Ecto neural progenitor cell (in vitro differentiated cells): Measurements from ENCODE around the gene DISC1.
"Not testable (repeated sequence)": the region's sequence is repeated elsewhere in the genome, so short reads cannot be mapped to it uniquely, and the experiment has no call there.

ENCODE experiments used
- DNase-seq: peaks from one replicate; pipeline ENCODE4 v3.0.0-alpha.2; 2018; ENCODE audit warnings: low spot score

DISC1 gene

GRCh38 chr1:231728987-231729386, 102.4 kb downstream of the DISC1 start:
- DNase-seq = not testable (repeated sequence)

DNA sequence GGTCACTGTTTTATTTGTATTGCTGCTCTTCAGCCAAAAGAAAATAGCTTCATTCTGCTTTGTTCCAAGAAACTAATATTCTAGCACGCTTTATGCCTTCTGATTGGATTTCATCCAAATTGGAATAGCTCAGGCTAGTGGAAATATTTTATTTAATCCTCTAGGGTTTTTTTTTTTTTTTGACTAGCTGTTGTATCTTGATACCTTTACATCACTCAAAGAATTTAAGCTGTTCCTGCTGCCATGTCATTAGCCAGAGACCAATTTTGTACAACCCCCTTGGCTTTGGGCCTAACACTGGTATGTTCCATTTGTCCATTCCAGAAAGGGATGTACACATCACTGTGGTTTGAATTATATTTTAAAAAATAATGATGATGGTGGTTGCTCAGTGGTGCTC, 103.0 kb downstream of the DISC1 start:
- DNase-seq = no peak

DNA sequence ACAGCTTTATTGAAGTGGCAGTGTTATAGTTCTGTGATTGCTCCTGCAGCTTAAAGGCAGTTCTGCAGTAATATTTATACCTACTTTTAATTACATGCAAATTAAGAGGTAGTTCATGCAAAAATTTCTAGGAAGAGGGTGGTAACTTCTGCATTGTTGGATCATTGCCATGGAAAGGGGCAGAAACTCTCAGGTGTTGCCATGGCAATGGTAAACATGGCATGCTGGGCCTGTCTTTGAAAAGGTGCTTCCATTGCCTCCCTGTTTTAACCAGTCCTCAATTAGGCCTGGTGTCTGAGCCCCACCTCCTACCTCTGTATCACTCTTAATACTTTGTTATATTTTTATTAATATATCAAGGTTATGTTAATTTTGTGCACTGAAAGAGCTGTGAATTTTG, 104.7 kb downstream of the DISC1 start:
- DNase-seq = no peak

GRCh38 chr1:231733063-231733462, 106.5 kb downstream of the DISC1 start:
- DNase-seq = no peak

GRCh38 chr1:231733672-231734071, 107.1 kb downstream of the DISC1 start:
- DNase-seq = no peak

- DNase-seq = no peak
Observed at GRCh38 chr1:231734417-231734816, 107.8 kb downstream of the DISC1 start.

- DNase-seq = no peak
Observed at GRCh38 chr1:231735411-231735810, 108.8 kb downstream of the DISC1 start.

DNA sequence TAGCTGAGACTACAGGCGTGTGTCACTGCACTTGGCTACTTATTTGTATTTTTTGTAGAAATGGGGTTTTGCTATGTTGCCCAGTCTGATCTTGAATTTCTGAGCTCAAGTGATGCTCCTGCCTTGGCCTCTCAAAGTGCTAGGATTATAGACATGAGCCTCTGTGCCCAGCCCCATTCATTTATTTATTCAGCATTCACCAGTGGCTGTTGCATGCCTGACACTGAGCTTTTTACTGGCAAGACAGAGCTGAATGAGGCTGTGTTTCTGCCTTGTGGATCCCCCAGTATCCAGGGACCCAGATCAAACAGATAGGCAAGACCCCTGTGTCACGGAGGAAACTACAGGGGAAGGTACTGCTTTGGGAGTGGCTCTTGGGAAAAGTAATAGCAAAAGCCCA, 109.4 kb downstream of the DISC1 start:
- DNase-seq = no peak

GRCh38 chr1:231736464-231736863, 109.9 kb downstream of the DISC1 start:
- DNase-seq = no peak

DNA sequence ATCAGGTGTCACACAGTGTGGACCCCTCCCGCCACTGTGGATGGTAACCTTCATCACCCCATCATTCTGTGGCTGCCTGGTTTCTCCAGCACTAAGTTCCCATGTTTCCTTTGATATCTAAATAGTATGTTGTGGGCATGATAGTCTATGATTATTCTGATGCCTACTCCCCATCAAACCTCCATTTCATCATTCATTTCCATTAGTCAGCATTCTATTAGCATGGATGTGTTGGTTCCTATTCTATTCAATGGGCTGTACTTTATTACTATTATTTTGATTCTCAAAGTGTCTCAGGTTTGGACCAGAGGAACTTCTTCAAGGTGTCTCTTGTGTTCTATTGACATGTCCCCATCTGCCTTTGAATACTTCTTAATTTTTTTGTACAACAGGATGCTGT, 112.0 kb downstream of the DISC1 start:
- DNase-seq = no peak

GRCh38 chr1:231743966-231744365, 117.4 kb downstream of the DISC1 start:
- DNase-seq = no peak

DNA sequence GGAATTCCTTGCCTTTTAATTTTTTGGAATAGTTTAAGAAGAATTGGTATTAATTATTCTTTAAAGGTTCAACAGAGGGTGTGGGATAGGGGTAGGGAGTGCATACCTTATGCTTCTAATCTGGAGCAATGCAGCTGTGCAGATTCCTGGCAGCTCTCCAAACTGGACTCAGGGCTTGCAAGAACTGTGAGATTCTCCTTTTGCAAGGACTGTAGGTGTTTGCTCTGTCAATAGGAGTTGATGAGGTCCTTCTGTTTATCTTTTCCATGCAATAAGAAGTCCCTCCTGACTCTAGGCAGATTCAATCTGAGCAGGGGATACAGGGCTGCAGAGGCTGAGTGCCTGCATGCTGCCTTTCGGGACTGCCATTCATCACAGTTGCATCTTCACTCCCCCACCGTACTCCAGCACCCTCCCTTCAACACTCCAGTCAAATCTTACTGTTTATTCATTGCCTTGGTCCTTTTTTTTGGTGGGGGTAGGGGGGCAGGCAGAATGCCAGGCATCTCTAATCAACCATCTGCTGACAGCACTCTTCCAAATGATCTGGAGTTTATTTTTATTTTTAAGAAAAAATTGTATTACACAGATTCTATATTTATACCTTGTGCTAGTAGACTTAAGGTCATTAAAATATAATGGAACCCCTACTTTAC, 122.3 kb downstream of the DISC1 start:
- DNase-seq = no peak

DNA sequence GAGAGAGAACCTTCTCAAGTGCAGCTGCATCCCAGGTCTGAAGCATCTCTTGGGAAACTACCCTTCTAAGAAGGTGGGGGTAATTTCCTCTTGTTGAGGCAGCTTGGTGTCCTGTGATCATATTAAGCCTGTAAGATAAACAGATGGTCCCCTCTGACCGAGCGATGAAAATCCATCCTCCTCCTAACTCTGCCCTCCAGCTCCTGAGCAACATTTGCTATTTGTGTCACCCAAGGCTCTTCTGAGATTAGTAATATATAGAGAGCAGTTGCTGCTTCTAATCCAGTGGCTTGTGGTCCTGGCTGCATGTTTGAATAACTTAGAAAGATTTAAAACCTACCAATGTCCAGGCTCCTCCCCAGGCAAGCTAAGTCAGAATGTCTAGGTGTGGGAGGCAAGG, 123.7 kb downstream of the DISC1 start:
- DNase-seq = no peak

DNA sequence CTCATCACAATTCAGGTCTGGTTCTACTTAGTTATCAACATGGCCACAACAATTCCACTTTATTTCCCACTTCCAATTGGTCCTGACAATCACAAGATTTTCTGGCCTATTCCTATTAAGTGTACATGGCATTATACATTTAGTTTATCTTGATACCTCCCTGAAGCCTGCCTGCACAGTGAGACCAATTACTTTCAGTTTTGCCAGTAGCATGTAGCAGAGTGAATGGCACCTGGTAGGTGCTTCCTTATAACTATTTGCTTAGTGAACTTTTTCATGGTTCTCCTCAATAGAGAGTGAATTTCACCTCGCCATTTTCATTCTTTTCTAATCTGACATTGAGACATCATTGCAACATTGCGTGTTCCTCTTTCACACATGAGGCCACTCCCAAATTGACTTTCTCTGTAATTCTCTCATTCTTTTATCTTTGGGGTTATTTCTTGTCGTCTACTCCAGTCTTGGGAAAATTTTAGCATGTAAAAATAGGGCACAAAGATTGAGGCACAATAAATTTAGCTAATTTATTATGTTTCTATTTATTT, 124.3 kb downstream of the DISC1 start:
- no peak for DNase-seq

DNA sequence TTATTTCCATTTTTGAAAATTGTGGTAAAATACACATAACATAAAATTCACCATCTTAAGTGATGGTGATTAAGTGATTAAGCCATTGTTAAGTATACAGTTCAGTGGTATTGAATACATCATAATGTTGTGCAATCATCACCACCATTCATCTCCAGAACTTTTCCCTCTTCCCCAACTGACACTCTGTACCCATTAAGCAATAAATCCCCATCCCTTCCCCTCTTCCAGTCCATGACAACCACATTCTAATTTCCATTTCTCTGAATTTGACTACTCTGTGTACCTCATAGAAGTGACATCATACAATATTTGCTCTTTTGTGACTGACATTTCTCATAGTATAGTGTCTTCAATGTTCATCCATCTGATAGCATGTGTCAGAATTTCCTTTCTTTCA, 124.8 kb downstream of the DISC1 start:
- DNase-seq = no peak

DNA sequence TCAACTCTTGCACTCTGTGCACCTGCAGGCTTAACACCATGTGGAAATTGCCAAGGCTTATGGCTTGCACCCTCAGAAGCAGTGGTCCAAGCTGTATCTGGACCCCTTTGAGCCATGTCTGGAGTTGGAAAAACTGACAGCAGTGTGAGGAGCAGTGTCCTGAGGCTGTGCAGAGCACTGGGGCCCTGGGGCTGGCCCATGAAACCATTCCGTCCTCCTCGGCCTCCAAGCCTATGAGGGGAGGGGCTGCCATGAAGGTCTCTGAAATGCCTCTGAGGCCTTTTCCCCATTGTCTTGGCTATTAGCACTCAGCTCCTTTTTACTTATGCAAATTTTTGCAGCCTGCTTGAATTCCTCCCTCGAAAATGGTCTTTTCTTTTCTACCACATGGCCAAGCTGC, 126.7 kb downstream of the DISC1 start:
- no peak for DNase-seq

DNA sequence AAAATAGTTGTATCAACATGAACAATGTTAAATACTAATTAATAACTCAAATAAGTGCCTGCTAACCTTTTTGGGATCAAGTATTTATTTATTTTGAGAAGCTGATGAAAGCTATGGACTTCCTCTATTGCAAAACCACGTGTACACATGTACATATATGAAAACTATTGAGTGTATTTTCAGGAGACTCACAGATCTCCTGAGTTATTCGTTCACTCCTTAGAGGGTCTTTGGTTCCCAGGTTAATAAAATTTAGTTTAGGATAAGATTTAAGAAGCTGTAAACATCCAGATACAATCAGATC, 130.5 kb downstream of the DISC1 start:
- DNase-seq = no peak

GRCh38 chr1:231757759-231758158, 131.2 kb downstream of the DISC1 start:
- DNase-seq = no peak

DNA sequence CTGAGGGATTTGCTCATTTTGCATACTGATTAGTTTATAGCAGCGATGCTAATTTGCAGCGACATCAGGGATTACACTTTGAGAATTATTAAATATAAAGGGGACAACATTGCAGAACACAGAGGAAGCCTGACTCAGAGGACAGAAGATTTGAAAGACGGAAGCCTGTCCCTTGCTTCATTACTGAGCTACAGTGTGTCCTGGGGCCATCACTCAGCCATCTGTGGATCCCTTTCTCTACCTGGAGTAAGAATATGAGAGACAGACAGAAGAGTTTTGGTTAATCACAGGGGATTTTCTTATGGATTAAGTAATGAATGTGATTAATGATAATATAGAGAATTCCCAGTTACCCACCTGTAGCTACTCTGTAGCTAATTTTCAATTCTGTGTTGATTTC, 134.7 kb downstream of the DISC1 start:
- DNase-seq = no peak

DNA sequence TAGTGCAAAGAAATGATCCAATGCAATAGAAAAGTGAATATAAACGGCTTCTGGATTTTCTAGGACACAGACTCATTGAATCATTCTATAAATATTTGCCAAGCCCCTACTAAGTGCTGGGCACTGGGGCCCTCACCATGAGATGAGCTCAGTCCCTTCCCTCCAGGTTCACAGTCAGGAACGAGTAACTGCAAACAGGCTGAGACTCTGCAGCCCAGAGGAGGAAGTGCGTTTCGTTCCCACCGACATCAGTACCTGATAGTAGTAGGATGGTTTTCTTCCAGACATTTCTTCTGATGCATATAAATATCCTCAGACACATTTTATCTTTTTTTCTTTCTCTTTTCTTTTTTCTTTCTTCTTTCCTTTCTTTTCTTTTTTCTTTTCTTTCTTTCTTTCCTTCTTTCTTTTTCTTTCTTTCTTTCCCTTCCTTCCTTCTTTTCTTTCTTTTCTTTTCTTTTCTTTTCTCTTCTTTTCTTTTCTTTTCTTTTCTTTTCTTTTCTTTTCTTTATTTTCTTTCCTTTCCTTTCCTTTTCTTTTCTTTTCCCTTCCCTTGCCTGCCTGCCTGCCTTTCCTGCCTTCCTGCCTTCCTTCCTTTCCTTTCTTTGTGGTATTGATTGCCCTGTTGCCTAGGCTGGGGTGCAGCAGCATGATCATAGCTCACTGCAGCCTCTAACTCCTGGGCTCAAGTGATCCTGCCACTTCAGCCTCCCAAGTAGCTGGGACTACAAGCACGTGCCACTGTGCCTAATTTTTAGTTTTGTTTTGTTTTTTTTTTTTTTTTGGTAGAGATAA, 135.4 kb downstream of the DISC1 start:
- no peak for DNase-seq

DNA sequence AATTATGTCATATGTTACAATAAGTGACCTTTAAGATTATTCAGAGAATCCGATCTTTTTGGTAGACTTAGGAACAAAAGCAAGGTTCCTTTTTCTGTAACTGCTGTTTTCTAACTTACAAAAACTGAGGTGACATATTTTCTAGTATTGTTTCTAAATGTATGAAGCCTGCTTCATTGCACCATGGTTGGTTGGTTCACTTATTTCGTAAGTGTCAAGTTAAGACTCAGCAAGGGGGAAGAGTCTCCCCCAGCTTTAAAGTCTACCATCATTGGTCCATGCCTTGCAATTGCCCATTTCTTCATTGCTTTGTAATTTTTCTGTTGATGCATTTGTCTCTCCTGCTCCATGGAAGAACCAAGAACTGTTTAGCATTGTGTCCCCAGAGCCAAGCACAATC, 136.9 kb downstream of the DISC1 start:
- DNase-seq = no peak

GRCh38 chr1:231765825-231766224, 139.2 kb downstream of the DISC1 start:
- not testable (repeated sequence) for DNase-seq

DNA sequence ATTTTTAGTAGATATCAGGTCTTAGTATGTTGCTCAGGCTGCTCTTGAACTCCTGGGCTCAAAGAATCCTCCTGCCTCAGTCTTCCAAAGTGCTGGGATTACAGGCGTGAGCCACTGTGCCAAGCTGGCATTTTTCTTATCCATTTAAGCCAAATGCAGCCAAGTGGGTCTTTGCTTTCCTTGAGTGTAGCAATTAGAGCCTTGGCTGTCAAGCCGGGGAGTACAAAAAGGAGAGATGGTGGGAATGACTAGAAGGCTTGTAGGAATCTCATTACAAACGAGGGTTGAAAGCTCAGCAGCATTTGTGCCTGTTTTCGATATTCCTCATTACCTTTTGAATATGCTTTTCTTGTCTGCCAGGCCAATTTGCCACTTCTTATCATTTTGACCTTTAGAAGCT, 140.9 kb downstream of the DISC1 start:
- no peak for DNase-seq

DNA sequence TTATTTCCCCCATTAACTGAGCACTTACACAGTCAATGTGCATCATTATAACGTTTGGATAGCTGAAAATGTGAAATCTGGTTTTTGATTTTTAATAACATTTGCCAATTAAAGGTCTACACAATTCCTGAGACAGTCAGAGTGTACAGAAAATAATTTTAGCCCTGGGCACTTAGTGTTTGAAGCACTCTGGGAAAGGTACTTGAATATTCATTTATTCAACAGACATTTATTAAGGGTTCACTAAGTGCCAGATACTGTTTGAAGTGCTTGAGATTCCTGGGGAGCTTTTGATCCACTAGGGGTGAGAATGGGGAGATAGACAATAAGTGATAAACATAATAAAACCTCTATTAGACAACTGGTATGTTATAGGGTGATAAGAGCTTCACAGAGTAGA, 141.8 kb downstream of the DISC1 start:
- no peak for DNase-seq
